Measurements from ENCODE around the gene OR1J2.

OR1J2 gene

GRCh38 chr9:122538757-122539156, 28.2 kb downstream of the OR1J2 start:
- no peak overlapping the region for H3K4me3 ChIP-seq (ENCODE audit: low read length)
- no peak overlapping the region for H3K4me2 ChIP-seq (ENCODE audit: low read length)
- peaks cover 16% of the 10 kb centered on the region for H3K27me3 ChIP-seq (ENCODE audit: low read depth, low read length)
- H3K4me1 ChIP-seq (ENCODE audit: low read length) = no peaks in the 10 kb centered on the region
- H3K9ac ChIP-seq (ENCODE audit: low read length) = no peak overlapping the region
- H2AFZ ChIP-seq (ENCODE audit: low read depth, low read length) = no peak overlapping the region
- H3K27ac ChIP-seq (ENCODE audit: low read length) = no peak overlapping the region
- H3K36me3 ChIP-seq (replicated peaks; ENCODE audit: low read depth, low read length) = no peaks in the 10 kb centered on the region
- TF ChIP-seq EZH2phosphoT487 (IDR thresholded peaks at IDR 0.05; ENCODE audit: low read depth) = no peak
- no peak for TF ChIP-seq CTCF (IDR thresholded peaks at IDR 0.05; ENCODE audit: low read depth, low read length)
- no peaks in the 10 kb centered on the region for H3K79me2 ChIP-seq (ENCODE audit: low read length)
- H3K9me3 ChIP-seq (ENCODE audit: insufficient read depth, low read length) = no peaks in the 10 kb centered on the region
- H4K20me1 ChIP-seq (ENCODE audit: insufficient read depth, low read length) = no peaks in the 10 kb centered on the region

GRCh38 chr9:122546196-122546595, 35.6 kb downstream of the OR1J2 start:
- Histone ChIP-seq H2AFZ (ENCODE audit: low read depth, low read length) (no peak overlapping the region), H3K9me3 (ENCODE audit: insufficient read depth, low read length) (no peaks in the 10 kb centered on the region), H3K4me1 (ENCODE audit: low read length) (no peaks in the 10 kb centered on the region), H3K9ac (ENCODE audit: low read length) (no peak overlapping the region), H3K27ac (ENCODE audit: low read length) (no peak overlapping the region), H3K79me2 (ENCODE audit: low read length) (no peaks in the 10 kb centered on the region), H4K20me1 (ENCODE audit: insufficient read depth, low read length) (no peaks in the 10 kb centered on the region), H3K4me2 (ENCODE audit: low read length) (no peak overlapping the region), H3K27me3 (ENCODE audit: low read depth, low read length) (peaks cover 23% of the 10 kb centered on the region), H3K4me3 (ENCODE audit: low read length) (no peak overlapping the region), H3K36me3 (replicated peaks; ENCODE audit: low read depth, low read length) (no peaks in the 10 kb centered on the region)
- TF ChIP-seq EZH2phosphoT487 (IDR thresholded peaks at IDR 0.05; ENCODE audit: low read depth) (no peak), CTCF (IDR thresholded peaks at IDR 0.05; ENCODE audit: low read depth, low read length) (no peak)

- Histone ChIP-seq H3K9ac (ENCODE audit: low read length) (no peak overlapping the region), H3K27ac (ENCODE audit: low read length) (no peak overlapping the region), H3K36me3 (replicated peaks; ENCODE audit: low read depth, low read length) (no peaks in the 10 kb centered on the region), H3K4me1 (ENCODE audit: low read length) (peaks cover 3% of the 10 kb centered on the region; the same call in 1 of the 2 replicates), H3K9me3 (ENCODE audit: insufficient read depth, low read length) (no peaks in the 10 kb centered on the region), H3K4me2 (ENCODE audit: low read length) (no peak overlapping the region), H4K20me1 (ENCODE audit: insufficient read depth, low read length) (no peaks in the 10 kb centered on the region; the same call in 1 of the 2 replicates), H3K79me2 (ENCODE audit: low read length) (no peaks in the 10 kb centered on the region), H2AFZ (ENCODE audit: low read depth, low read length) (no peak overlapping the region), H3K27me3 (ENCODE audit: low read depth, low read length) (peaks cover 27% of the 10 kb centered on the region; the same call in 1 of the 2 replicates), H3K4me3 (ENCODE audit: low read length) (no peak overlapping the region)
- TF ChIP-seq CTCF (IDR thresholded peaks at IDR 0.05; ENCODE audit: low read depth, low read length) = no peak
- TF ChIP-seq EZH2phosphoT487 (IDR thresholded peaks at IDR 0.05; ENCODE audit: low read depth) = no peak
Observed at GRCh38 chr9:122551371-122551770, 40.8 kb downstream of the OR1J2 start.

- no peaks in the 10 kb centered on the region for H3K79me2 ChIP-seq (ENCODE audit: low read length)
- no peaks in the 10 kb centered on the region; the same call in 1 of the 2 replicates for H4K20me1 ChIP-seq (ENCODE audit: insufficient read depth, low read length)
- H3K36me3 ChIP-seq (replicated peaks; ENCODE audit: low read depth, low read length) = no peaks in the 10 kb centered on the region
- no peaks in the 10 kb centered on the region for H3K9me3 ChIP-seq (ENCODE audit: insufficient read depth, low read length)
- no peak for TF ChIP-seq CTCF (IDR thresholded peaks at IDR 0.05; ENCODE audit: low read depth, low read length)
- TF ChIP-seq EZH2phosphoT487 (IDR thresholded peaks at IDR 0.05; ENCODE audit: low read depth) = no peak
- H3K4me3 ChIP-seq (ENCODE audit: low read length) = no peak within 1 kb of the TSS
- H3K27ac ChIP-seq (ENCODE audit: low read length) = no peak within 1 kb of the TSS
- peaks cover 3% of the 10 kb centered on the region; the same call in 1 of the 2 replicates for H3K4me1 ChIP-seq (ENCODE audit: low read length)
- no peak within 1 kb of the TSS for H3K4me2 ChIP-seq (ENCODE audit: low read length)
- H3K9ac ChIP-seq (ENCODE audit: low read length) = no peak within 1 kb of the TSS
- no peak within 1 kb of the TSS for H2AFZ ChIP-seq (ENCODE audit: low read depth, low read length)
- H3K27me3 ChIP-seq (ENCODE audit: low read depth, low read length) = peaks cover 27% of the 10 kb centered on the region; the same call in 1 of the 2 replicates
Observed at GRCh38 chr9:122552812-122553211, 42.2 kb downstream of the OR1J2 start, which contains the start of gene OR1N2. Gene OR1N2 (plus strand): TSS chr9:122553112. CDS start chr9:122553212, 100 bp downstream.

Data from OCI-LY3 (cell line).